ENCODE results near the gene SULT1A2.

SULT1A2 gene

GRCh38 chr16:28544998-28545397, 51.9 kb downstream of the SULT1A2 start:
- ATAC-seq, result no peak
- no peak overlapping the region for H3K27ac Mint-ChIP-seq

GRCh38 chr16:28543072-28543471, 53.8 kb downstream of the SULT1A2 start:
- H3K27ac Mint-ChIP-seq, result no peak overlapping the region

More at GRCh38 chr16:28544998-28545397, 51.9 kb downstream of the SULT1A2 start:
- Mint-ChIP-seq H3K36me3 (ENCODE audit: low read depth) (no peaks in the 10 kb centered on the region), H3K4me3 (no peak overlapping the region), H3K4me1 (peaks cover 4% of the 10 kb centered on the region), H3K27me3 (peaks cover 3% of the 10 kb centered on the region), H3K9me3 (no peaks in the 10 kb centered on the region)
- DNase-seq, result no peak

GRCh38 chr16:28542646-28543045, 54.2 kb downstream of the SULT1A2 start:
- H3K36me3 Mint-ChIP-seq (ENCODE audit: low read depth), result no peaks in the 10 kb centered on the region
- no peak for ATAC-seq
- no peaks in the 10 kb centered on the region for H3K9me3 Mint-ChIP-seq
- no peaks in the 10 kb centered on the region for H3K4me1 Mint-ChIP-seq
- no peak for DNase-seq
- H3K27ac Mint-ChIP-seq, result no peak overlapping the region
- no peaks in the 10 kb centered on the region for H3K27me3 Mint-ChIP-seq
- no peak overlapping the region for H3K4me3 Mint-ChIP-seq

More at GRCh38 chr16:28543072-28543471, 53.8 kb downstream of the SULT1A2 start:
- Mint-ChIP-seq H3K4me1 (no peaks in the 10 kb centered on the region), H3K27me3 (peaks cover 2% of the 10 kb centered on the region), H3K36me3 (ENCODE audit: low read depth) (no peaks in the 10 kb centered on the region), H3K4me3 (no peak overlapping the region), H3K9me3 (no peaks in the 10 kb centered on the region)
- DNase-seq (no peak), ATAC-seq (no peak)

Measured in activated naive CD8-positive, alpha-beta T cell treated with anti-CD3 and anti-CD28 coated beads, Interleukin-2, amount 50 U/mL, for 24 hours (primary cell).